SK-N-SH (cell line): ENCODE data around the gene ARHGAP26.

Source experiments
- MAX ChIP-seq: IDR thresholded peaks from 2 replicates; pipeline ENCODE4 v1.4.0; 2012; ENCODE audit warnings: low read depth
- YY1 ChIP-seq: IDR thresholded peaks from 2 replicates; pipeline ENCODE4 v1.4.0; 2012; ENCODE audit warnings: low read depth, mild to moderate bottlenecking
- ZBTB33 ChIP-seq: IDR thresholded peaks from 2 replicates; pipeline ENCODE4 v1.4.0; 2012; ENCODE audit warnings: low read depth, borderline replicate concordance
- TF ChIP-seq, protein P1 (sequence below): fragments of 200-600 bp; sonication (generic); IDR thresholded peaks from 2 replicates; pipeline ENCODE4 v1.6.1; 2017; ENCODE audit warnings: antibody characterized with exemption, mild to moderate bottlenecking, moderate library complexity

DNA sequence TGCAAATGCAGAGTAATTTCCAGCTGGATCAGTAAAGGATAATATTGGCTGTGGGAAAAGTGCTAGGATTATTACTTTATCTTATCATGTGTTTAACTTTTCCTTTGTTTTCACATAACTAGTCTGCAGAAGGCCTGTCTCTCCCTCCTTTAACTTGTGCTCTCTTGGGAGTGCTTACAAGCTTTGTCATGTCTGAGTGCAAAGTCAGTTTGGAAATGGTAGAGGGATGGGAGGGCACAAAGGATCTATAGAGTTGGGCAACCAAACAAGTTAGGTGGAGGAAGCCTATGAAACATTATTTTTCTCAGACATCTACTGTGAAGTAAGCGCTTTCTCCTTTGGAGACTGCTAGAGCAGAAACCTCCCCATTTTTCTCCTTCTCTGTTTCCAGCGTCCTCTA is 308.8 kb downstream of the ARHGAP26 start:
- TF ChIP-seq ZBTB33, result no peak
- TF ChIP-seq YY1, result no peak
- TF ChIP-seq, protein P1, sequence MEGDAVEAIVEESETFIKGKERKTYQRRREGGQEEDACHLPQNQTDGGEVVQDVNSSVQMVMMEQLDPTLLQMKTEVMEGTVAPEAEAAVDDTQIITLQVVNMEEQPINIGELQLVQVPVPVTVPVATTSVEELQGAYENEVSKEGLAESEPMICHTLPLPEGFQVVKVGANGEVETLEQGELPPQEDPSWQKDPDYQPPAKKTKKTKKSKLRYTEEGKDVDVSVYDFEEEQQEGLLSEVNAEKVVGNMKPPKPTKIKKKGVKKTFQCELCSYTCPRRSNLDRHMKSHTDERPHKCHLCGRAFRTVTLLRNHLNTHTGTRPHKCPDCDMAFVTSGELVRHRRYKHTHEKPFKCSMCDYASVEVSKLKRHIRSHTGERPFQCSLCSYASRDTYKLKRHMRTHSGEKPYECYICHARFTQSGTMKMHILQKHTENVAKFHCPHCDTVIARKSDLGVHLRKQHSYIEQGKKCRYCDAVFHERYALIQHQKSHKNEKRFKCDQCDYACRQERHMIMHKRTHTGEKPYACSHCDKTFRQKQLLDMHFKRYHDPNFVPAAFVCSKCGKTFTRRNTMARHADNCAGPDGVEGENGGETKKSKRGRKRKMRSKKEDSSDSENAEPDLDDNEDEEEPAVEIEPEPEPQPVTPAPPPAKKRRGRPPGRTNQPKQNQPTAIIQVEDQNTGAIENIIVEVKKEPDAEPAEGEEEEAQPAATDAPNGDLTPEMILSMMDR, result no peak
- TF ChIP-seq MAX, result no peak
